SH-SY5Y (cell line): ENCODE results near the gene ABTB2.

ENCODE experiments used
- GATA2 ChIP-seq: IDR thresholded peaks from 2 replicates; pipeline ENCODE4 v1.6.1; 2011; ENCODE audit warnings: mild to moderate bottlenecking, low read depth, low read length
- GATA3 ChIP-seq: IDR thresholded peaks from 2 replicates; pipeline ENCODE4 v1.6.1; 2011; ENCODE audit warnings: low read depth, mild to moderate bottlenecking, low read length, moderate library complexity

GRCh38 chr11:34167961-34168360 is 189.8 kb downstream of the ABTB2 start:
- TF ChIP-seq GATA2 (no peak), GATA3 (no peak)
